T-helper 22 cell (primary cell): ENCODE data around the gene PRTN3.

Experiments used
- DNase-seq: peaks from one replicate; pipeline ENCODE4 v3.0.0-alpha.2; 2020; ENCODE audit warnings: low read depth

PRTN3 gene, protein sequence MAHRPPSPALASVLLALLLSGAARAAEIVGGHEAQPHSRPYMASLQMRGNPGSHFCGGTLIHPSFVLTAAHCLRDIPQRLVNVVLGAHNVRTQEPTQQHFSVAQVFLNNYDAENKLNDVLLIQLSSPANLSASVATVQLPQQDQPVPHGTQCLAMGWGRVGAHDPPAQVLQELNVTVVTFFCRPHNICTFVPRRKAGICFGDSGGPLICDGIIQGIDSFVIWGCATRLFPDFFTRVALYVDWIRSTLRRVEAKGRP

DNA sequence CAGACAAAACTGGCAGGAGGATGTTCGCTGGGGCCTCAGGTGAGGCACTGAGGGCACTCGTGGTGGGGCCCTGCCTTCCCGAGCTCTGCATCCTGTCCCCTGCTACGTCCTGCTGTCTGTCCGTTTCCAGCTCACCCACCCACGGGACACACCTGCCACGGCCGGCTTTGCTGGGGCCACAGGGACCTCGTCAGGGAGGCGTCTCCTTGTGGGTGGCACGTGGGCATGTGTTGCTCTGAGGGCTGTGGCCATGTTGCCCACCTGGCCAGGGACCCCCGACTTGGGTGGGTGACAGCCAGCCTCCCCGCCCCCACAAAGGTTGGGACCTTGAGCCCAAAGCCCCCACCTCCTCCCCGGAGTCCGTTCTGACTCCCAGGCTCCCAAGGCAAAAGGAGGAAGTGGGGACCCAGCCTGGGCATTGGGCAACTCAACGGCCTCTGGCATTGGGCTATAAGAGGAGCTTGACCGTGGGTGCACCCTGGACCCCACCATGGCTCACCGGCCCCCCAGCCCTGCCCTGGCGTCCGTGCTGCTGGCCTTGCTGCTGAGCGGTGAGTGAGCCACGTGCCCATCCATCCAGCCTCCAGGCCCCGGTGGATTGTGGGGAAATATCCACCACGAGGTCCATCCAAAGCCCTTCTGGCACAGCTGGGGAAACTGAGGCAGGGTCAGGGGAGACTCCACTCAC is at the start of gene PRTN3:
Gene PRTN3, plus strand, starts transcription at position 481 of the 688 bp plus-strand sequence. Its CDS starts 10 bp downstream, at position 491.
- DNase-seq = no peak

DNA sequence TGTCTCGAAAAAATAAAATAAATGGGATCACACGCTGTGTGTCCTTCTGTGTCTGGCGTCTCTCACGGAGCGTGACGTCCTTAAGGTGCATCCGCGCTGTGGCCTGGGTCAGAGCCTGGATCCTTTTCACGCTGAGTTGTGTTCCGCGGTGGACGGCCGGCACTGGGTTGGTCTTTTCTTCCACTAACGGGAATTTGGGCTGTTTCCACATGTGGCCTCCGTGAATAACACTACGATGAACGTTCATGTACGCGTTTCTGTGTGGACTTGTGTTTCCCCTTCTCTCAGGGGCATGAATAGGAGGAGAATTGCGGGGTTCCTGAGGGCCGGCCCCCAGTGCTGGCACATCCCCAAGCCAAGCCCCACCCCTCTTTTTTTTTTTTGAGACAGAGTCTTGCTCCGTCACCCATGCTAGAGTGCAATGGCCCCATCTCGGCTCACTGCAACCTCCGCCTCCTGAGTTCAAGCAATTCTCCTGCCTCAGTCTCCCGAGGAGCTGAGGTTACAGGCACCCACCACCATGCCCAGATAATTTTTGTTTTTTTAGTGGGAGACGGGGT is 49.7 kb upstream of the PRTN3 start:
- no peak for DNase-seq

DNA sequence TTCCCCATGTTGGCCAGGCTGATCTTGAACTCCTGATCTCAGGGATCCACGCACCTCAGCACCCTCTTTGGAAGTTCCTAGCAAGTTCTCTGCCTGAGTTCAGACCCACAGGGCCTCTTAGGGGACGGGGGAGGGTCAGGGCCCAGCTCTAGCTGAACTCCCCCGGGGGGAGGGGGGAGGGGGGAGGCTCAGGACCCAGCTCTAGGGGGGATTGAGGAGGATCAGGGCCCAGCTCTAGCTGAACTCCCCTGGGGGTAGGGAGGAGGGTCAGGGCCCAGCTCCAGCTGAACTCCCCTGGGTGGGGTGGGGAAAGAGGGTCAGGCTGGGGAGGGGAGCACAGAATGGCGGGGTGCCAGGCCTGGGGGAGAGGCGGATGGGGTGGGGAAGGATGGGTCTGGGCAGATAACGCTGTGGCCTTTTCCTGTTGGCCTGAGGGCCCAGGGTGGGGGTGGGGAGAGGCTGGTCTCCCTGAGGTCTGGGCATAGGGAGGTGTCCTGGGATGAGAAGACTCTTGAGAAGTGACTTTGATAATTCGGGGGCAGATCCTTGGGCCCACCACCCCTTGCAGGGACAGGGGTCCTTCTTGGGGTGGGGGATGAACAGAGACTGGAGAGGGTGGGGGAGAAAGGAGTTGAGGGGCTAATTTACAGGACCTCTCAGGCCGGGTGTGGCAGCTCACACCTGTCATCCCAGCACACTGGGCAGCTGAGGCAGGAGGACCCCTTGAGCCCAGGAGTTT is 49.1 kb upstream of the PRTN3 start:
- DNase-seq = no peak

DNA sequence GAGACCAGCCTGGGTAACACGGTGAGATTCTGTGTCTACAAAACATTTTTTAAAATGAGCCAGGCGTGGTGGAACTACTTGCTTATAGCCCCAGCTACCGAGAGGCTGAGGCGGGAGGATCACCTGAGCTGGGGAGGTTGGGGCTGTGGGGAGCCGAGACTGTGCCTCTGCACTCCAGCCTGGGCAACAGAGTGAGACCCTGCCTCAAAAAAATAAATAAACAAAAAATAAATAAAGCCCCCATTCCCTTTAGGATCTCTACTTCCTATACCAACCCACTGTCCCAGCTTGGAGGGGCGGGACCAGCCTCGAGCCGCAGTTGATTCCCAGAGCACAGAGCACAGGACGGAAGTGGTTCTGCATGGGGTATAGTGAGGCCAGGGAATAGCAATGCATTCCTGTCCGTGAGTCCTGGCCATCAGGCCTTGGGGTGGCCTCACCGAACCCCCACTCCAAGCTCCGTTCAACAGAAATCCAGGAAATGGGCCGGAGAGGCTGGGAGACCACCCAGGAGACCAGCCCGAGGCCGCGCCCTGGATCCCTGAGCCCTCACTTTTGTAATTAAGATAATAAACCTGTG is 48.4 kb upstream of the PRTN3 start:
- DNase-seq = no peak

DNA sequence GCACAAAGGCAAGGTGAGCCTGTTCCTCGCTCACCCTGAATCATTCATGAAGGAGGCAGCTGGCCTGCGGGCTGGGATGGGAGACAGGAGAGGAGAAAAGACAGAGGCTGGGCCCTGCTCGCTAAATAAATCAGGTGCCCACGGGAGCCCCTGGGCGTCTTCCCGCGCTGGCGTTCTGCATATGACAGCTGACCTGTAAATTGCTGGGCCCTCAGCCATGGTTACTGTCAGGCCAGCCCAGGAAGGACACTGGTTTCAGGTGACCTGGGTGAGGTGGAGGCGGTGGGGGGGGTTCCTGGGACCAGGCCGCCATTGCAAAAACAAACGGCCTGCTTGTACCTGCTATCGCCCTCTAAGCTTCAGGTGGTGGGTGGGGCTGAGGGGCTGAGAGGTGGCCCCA is 47.0 kb upstream of the PRTN3 start:
- no peak for DNase-seq

DNA sequence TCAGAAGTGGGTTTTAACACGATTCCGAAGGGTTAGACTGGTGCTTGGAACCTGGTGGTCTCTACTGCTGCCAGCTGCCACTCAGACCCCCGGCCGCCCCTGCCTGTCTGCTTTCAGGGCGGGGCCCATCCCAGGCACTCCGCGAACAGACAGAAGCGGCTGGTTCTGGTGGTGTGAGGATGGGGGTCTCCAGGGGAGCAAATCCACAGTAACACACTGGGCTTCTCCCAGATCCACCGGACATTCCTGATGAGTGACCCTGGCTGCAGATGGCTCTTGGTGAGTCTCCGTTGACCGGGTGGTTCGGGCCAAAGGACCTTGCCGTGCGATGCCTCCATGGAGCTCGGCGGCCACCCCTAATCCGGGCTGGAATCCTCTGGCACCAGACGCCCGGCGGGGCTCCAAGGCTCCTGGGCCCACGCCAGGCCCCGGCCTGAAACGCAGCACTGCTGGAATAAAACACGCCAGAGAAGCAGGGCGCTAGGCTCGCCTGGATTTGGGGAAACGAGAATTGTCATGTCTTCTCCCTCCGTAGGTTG is 45.7 kb upstream of the PRTN3 start:
- no peak for DNase-seq

DNA sequence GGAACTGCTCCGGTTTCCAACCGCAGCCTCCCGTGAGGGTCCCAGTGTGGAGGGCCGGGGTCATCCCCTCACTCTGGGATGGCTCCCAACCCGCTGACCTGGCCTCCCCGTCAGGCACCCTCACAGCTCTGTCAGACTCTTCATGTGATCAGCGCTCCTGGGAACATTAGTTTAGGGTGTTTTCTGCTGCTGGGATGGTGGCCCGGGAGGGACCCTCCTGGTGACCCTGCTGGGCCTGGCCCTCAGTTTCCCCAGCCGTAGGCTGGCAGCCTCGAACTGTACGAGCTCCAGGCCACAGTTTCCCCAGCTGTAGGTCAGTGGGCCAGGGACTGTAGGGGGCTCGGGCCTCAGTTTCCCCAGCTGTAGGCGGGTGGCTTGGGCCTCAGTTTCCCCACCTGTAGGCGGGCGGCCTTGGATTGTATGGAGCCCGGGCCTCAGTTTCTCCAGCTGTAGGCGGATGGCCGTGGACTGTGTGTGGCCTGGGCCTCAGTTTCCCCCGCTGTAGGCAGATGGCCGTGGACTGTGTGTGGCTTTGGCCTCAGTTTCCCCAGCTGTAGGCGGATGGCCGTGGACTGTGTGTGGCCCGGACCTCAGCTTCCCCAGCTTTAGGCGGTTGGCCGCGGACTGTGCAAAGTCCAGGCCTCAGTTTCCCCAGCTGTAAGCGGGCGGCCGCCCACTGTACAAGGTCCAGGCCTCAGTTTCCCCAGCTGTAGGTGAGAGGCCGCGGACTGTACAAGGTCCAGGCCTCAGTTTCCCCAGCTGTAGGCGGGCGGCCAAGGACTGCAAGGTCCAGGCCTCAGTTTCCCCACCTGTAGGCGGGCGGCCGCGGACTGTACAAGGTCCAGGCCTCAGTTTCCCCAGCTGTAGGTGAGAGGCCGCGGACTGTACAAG is 44.9 kb upstream of the PRTN3 start:
- no peak for DNase-seq

DNA sequence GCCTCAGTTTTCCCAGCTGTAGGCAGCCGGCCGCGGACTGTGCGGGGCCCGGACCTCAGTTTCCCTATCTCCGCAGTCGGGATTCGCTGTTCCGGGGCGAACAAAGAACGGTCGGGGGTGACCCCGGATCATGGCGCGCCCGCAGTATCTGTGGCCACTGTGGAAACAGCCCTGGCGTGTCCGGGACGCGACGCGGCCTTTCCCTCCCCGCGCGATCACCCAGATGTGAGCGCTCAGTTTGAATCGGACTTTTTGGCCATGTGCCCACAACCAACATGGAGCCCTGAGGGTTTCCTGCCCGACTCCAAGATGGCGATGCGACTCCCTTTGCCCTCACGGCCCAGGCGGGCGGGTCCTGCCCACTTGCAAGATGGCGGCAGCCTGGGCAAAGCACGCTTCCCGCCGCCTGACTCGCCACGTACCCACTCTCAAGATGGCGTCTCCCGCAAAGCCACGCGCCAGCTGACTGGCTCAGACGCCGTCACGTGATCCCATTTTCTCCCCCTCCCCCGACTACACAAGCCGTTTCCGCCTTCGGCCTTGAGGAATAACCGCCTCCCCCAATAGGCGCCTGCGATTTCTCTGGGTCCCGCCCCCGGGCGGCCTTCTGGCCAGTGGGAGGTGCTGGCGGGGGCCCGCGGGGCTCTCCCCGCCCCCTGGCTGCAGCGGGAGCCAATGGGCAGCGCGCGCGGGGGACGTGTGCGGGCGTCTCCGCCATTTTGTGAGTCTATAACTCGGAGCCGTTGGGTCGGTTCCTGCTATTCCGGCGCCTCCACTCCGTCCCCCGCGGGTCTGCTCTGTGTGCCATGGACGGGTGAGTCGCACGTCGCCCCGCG is 43.9 kb upstream of the PRTN3 start, which contains the start of gene PTBP1:
Gene PTBP1, plus strand, starts transcription at position 761 of the 836 bp plus-strand sequence. Its CDS starts 46 bp downstream, at position 807.
- peak; percentile 100 for DNase-seq

DNA sequence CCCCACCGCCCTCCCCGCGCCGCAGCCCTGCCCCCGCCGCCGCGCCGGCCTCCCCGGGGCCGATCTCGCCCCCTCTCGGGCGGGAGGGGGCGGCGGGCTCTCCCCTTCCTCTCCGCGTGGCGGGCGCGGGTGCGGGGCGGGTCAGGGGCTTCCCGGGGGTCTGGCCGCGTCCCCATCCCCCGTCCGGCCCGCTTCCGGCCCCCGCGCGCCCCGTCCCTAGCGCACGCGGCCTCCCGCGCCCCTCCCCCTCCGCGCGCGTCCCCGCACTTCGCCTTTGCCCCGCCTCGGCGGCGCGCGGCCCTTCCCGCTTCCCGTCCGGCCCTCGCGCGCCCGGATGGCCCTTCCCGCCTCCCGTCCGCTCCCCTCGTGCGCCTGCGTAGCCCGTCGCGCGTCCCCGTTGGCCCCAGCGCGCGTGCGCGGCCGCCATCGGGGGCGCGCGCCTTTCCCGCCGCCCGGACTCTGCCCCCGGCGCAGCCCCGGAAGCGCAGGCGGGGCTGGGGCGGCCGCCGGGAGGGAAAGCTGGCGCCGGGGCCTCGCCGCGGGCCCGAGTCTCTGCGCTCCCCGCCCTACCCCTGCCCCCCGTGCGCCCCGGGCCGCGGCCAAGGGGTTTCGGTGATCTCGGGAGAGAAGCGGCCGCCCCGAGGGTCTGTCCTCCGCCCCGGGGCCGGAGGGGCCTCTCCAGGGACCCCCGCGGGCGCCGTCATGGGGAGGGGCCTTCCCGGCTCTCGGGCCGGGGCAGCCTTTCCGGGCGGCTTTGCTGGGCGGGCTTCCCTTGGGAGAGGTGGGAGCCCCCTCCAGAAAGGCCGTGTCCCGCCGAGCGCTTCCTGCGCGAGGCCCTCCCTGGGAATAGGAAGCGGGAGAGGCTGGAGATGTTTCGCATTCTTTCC is 43.0 kb upstream of the PRTN3 start:
- peak; percentile 75 for DNase-seq

DNA sequence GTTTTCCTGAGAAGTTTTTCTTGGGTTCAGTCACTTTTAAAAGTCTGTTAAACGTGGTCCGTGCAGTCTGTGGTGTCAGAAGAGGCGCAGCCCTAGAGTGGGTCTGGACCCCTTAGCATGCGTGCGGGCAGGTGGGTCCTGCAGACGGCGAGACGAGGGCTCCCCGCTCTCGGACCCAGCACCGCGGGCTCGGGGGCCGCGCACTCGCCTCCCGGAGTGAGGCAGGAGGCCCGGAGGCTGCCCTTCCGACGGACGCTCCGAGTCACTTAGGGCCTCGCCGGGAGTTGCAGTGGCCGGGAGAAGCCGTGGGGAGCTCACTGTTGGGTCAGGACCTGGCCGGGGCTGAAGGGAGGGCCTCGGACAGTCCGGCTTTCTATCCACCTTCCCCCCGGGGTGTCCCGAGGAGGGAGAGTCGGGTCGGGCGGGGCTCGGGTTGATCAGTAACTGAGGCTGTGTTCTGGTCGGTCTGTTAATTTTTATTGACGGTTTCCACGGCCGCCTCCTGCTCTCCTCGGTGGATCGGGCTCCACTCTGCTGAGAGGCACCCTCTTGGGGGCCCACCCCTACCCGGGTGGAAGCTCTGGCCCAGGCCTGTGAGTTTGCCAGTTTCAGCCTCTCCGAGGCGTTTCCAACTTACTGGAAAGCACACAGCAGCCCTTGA is 42.3 kb upstream of the PRTN3 start:
- DNase-seq = no peak

DNA sequence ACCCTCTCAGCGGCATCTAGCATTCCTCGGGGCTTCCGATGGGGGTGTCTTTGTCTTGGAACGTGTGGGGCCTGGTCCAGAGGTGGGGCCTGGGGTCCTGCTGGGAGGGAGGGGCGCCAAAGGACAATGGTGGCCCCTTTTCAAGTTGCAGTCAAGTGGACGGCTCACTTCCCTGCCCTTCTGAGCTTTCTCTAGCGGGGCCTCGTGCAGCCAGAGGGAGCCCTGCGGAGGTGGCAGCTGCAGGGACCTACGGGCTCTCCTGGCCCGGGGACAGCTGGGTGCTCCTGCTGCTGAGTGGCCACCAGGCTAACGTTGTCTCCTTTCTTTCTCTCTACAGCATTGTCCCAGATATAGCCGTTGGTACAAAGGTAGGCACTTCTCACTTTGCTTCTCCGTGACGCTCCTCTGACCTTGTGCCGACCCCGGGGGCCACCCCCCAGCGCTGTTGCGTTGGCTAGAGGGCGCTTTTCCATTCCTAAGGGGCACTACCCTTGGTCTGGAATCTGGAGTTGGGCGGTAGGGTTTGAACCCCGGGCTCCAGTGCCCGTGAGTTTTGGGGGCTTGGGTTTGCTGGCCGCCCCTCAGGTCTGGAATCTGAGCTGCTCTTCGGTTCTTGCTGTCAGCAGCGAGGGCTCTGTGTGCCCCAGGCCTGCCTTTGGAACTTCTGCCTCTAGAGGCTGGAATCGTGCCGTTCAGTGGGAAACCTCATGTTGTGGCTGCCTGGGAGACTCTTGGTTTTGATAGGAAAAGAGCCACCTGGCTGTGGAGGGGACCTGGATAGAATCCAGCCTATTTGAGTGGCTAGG is 41.5 kb upstream of the PRTN3 start:
- DNase-seq = no peak

DNA sequence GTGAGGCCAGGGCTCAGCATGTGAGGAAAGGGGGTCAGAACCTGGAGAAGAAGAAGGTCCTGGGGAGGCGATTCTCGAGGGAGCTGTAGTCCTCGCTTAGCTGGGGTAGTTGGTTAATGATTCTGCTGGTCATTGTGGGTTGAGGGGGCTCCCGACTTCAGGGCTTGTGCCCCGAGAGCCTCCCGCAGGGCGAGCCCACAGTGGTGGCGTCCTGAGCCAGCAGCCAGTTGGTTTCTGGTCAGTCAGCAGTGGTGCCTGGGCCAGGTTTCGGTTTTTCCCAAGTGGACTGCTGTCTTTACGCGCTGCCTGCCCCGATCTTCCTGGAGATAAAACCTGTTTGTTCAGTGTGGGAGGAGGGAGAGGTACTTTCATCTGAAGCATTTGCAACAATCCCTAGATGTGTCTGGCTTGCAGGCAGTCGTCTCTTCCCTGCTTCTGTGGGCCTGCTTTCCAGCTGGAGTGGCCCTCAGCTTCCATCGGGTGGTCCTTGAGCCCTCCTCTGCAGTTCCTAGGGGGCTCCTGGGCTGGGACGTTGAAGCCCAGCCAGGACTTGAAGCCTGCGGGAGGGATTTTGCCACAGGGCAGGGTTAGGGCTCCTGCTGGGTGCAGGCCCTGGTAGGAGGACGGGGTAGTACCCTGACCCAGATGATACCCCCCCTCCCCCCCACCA is 40.3 kb upstream of the PRTN3 start:
- no peak for DNase-seq

DNA sequence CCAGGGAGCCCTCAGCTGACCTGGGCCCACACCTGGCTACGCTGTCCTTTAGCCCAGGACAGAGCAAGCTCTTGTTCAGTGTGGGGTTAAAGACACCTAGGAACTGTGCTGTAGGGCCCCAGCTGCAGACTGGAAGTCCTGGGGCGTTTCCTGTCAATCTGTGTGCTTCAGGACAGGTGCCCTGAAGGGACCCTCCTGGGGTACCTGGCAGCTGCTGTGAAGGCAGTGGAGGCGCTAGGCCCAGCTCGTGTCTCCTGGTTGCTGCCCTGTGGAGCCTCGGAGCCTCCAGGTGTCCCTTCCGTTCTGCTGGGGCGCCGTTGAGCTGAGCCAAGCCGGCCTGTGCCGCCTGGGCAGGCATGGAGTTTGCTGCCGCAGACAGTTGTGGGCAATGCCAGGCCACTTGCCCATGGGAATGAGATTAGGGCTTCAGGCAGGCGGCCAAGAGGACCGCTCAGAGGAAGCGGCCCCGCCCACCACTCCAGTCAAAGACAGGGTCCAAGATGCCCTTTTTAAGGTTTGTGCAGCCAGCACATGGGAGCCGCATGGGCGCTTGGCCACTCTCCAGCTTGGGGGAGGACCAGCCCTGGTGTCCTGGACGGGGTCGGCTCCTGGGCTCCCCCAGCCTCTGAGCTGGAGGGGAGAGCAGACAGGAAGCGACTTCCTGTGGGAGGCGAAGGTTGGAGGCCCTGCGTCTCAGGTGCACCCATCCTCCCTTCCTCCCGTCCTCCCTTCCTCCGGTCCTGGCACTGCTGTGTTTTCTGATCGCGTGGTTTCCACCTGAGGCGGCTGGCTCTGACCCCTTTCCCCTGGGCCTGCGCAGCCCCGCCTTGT is 39.6 kb upstream of the PRTN3 start:
- DNase-seq = no peak

DNA sequence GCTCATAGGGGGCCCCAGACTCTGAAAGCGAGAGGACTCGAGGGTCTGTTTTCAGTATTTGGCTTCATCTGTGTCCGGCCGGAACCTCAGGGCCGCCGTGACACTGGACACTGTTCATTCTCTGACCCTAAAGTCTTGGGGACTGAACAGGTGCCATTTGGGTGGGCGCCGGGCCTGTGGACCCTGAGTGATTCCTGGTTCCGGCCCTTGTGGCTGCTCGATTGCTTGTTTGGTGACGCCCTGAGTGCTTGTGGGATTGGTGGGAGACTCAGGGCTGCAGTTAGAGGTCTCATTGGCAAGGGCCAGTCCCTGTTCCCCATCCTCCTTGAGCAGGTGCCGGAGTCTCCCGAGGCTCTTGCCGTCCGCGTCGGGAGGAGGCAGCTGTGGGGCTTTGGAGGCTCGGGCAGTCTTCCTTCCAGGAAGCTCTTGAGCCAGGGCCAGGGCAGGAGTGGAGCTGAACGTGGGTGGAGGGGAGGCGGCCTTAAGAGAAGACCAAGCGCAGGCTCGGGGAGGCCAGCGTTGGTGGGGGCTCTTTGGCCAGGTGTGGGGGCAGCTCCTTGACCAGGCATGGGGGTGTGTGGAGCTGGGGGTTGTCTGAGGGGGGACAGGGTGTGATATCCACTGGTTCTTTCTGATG is 38.8 kb upstream of the PRTN3 start:
- DNase-seq = no peak

DNA sequence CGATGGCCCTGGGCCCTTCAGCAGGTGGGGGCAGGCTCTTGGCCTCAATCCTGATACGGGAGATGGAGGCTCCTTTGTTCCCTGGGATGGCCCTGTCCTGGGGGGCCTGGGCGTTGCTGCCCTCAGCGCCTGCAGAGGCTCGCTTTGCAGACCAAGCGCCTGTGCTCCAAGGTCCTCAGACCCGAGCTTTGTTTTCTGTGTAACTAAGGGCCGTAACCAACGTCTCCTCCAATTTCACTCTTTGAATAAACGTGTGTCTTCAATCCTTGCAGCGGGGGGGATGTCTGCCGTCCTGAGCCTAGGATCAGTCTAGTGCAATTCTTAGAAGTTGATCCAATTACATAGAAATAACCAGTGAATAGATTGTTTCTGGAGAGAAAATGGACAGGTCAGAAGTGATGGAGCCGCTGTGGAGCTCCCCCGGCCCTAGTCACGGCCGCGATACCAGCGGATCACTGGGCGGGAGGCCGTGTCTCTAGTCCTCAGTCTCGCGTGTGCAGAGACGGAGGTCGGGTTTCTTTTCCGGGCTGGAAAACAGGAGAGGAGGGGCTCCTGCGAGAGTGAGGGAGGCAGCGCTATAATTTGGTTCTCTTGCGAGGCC is 38.2 kb upstream of the PRTN3 start:
- no peak for DNase-seq
